C4-2B (cell line): ENCODE data around the gene GRM5.
"Not testable (repeated sequence)": the region's sequence is repeated elsewhere in the genome, so short reads cannot be mapped to it uniquely, and the experiment has no call there.

Experiments used
- ZFX ChIP-seq: fragments of 450-650 bp; IDR thresholded peaks from 2 replicates; pipeline ENCODE4 v1.6.1; 2017
- TF ChIP-seq, protein P1 (sequence below): fragments of 450-650 bp; conservative IDR thresholded peaks from 2 replicates; pipeline ENCODE4 v1.5.1; 2017; ENCODE audit warnings: mild to moderate bottlenecking

DNA sequence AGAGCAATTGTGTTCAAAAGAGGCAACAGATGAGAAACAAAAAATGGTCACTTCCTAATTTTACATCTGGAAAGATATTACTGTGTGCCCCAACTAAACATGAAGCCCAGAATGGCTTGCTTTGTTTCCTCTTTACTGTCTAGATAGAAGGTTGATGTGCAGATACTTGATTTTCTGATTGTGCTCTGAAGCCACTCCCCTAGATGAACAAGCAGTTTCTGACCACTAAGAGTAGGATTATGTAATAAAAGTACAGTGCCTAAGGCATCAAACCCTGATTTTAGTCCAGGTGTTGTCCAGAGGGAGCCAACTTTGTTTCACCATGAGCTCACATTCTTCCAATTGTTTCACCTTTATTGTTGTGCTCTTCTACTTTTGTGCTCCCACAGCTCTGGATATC, 116.9 kb downstream of the GRM5 start:
- TF ChIP-seq, protein P1, sequence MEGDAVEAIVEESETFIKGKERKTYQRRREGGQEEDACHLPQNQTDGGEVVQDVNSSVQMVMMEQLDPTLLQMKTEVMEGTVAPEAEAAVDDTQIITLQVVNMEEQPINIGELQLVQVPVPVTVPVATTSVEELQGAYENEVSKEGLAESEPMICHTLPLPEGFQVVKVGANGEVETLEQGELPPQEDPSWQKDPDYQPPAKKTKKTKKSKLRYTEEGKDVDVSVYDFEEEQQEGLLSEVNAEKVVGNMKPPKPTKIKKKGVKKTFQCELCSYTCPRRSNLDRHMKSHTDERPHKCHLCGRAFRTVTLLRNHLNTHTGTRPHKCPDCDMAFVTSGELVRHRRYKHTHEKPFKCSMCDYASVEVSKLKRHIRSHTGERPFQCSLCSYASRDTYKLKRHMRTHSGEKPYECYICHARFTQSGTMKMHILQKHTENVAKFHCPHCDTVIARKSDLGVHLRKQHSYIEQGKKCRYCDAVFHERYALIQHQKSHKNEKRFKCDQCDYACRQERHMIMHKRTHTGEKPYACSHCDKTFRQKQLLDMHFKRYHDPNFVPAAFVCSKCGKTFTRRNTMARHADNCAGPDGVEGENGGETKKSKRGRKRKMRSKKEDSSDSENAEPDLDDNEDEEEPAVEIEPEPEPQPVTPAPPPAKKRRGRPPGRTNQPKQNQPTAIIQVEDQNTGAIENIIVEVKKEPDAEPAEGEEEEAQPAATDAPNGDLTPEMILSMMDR: not testable (repeated sequence)
- TF ChIP-seq ZFX: not testable (repeated sequence)
